Lower lobe of right lung (tissue), 2 donors: ENCODE measurements around the gene ASH1L. TPM values are rescaled to one million over a fixed set of nuclear protein-coding genes. Genes with fewer than 3 reads are reported as not detected.

ENCODE experiments used
- ATAC-seq, 2 donors: fragments of 200-7000 bp; cut with Tn5 transposase; one replicate each; pipeline ENCODE4 v1.9.1; 2020 to 2022; ENCODE audit warnings: mild to moderate bottlenecking in 2 of 2, moderate library complexity in 2 of 2
- DNase-seq: peaks from one replicate; pipeline ENCODE4 v3.0.0-alpha.2; 2020
- H3K27ac ChIP-seq: fragments of 200-600 bp; one replicate; pipeline ENCODE4 v1.8.0; 2022
- H3K27me3 ChIP-seq: fragments of 200-600 bp; one replicate; pipeline ENCODE4 v1.8.0; 2022; ENCODE audit warnings: low read depth
- H3K36me3 ChIP-seq: fragments of 200-600 bp; one replicate; pipeline ENCODE4 v1.8.0; 2022; ENCODE audit warnings: mild to moderate bottlenecking
- H3K4me1 ChIP-seq: fragments of 200-600 bp; one replicate; pipeline ENCODE4 v1.8.0; 2022
- H3K4me3 ChIP-seq: fragments of 200-600 bp; one replicate; pipeline ENCODE4 v1.8.0; 2022; ENCODE audit warnings: mild to moderate bottlenecking
- H3K9me3 ChIP-seq: fragments of 200-600 bp; one replicate; pipeline ENCODE4 v1.8.0; 2022
- CTCF ChIP-seq: fragments of 200-600 bp; IDR thresholded peaks from one replicate; pipeline ENCODE4 v1.8.0; 2022; ENCODE audit warnings: antibody characterized with exemption, mild to moderate bottlenecking
- intact Hi-C: fragments of 100-400 bp; cut with DNase I; formaldehyde crosslinking; loops from one replicate; pipeline ENCODE4 v1.11.0; 2022
- total RNA-seq: library from RNA; stranded (reverse); fragmentation: NEBNext Ultra II Directional; extraction: Animal tissue kit (Norgen Biotek cat#: 25700); gene quantifications from one replicate; pipeline ENCODE4 v1.2.1, GENCODE V29; 2021
- donor health status: DM: no; HTN: yes; CAD: no; lungs with severe emphysema.

The ASH1L gene
- total RNA-seq, 1 donor from 2014 or later, result 59.8 TPM

- Histone ChIP-seq H3K27me3 (no peaks in the 10 kb centered on the region), H3K4me3 (no peak overlapping the region), H3K36me3 (peaks cover 84% of the 10 kb centered on the region), H3K9me3 (no peaks in the 10 kb centered on the region), H3K27ac (no peak overlapping the region), H3K4me1 (no peaks in the 10 kb centered on the region)
- TF ChIP-seq CTCF, result no peak
- ATAC-seq (no peak), DNase-seq (no peak)
- intact Hi-C loops, result no loop called here
Measured at GRCh38 chr1:155360051-155360450, 202.6 kb downstream of the ASH1L start.

- peaks cover 98% of the 10 kb centered on the region for H3K36me3 ChIP-seq
- H3K9me3 ChIP-seq, result no peaks in the 10 kb centered on the region
- H3K4me1 ChIP-seq, result no peaks in the 10 kb centered on the region
- TF ChIP-seq CTCF, result no peak
- ATAC-seq (no peak), DNase-seq (no peak)
- no peak overlapping the region for H3K4me3 ChIP-seq
- intact Hi-C loops, result no loop called here
- no peaks in the 10 kb centered on the region for H3K27me3 ChIP-seq
- H3K27ac ChIP-seq, result no peak overlapping the region
Measured at GRCh38 chr1:155352631-155353030, 210.0 kb downstream of the ASH1L start.

GRCh38 chr1:155342842-155343241 is 219.8 kb downstream of the ASH1L start:
- DNase-seq, result no peak
- H3K27me3 ChIP-seq, result no peaks in the 10 kb centered on the region
- no peak overlapping the region for H3K4me3 ChIP-seq
- intact Hi-C loops, result no loop called here
- H3K36me3 ChIP-seq, result peaks cover 99% of the 10 kb centered on the region
- H3K27ac ChIP-seq, result no peak overlapping the region
- no peaks in the 10 kb centered on the region for H3K4me1 ChIP-seq
- TF ChIP-seq CTCF, result no peak
- no peak for ATAC-seq
- H3K9me3 ChIP-seq, result no peaks in the 10 kb centered on the region

GRCh38 chr1:155339515-155340097 is 223.0 kb downstream of the ASH1L start:
- DNase-seq, result no peak
- no peak for ATAC-seq
- Histone ChIP-seq H3K27me3 (no peaks in the 10 kb centered on the region), H3K4me3 (no peak overlapping the region), H3K36me3 (peaks cover 96% of the 10 kb centered on the region), H3K4me1 (no peaks in the 10 kb centered on the region), H3K9me3 (no peaks in the 10 kb centered on the region), H3K27ac (no peak overlapping the region)
- intact Hi-C loops, result no loop called here
- no peak for TF ChIP-seq CTCF

- H3K4me3 ChIP-seq, result no peak overlapping the region
- DNase-seq, result no peak
- intact Hi-C loops, result no loop called here
- H3K4me1 ChIP-seq, result peaks cover 5% of the 10 kb centered on the region
- H3K9me3 ChIP-seq, result no peaks in the 10 kb centered on the region
- H3K36me3 ChIP-seq, result peaks cover 85% of the 10 kb centered on the region
- no peaks in the 10 kb centered on the region for H3K27me3 ChIP-seq
- ATAC-seq, result no peak
- no peak for TF ChIP-seq CTCF
- no peak overlapping the region for H3K27ac ChIP-seq
Measured at GRCh38 chr1:155334962-155335361, 227.6 kb downstream of the ASH1L start.
